ENCODE measurements around the gene MRPL58.

GRCh38 chr17:75069783-75070182 lies 57.3 kb downstream of the MRPL58 start:
- TF ChIP-seq ELK1 (IDR thresholded peaks at IDR 0.05; ENCODE audit: low read depth, low read length) (no peak), CTCF (IDR thresholded peaks at IDR 0.05 in 2 of 3, conservative IDR thresholded peaks at IDR 0.05 in 1 of 3; ENCODE audit: control insufficient read depth in 2 of 3, extremely low read depth in 1 of 3, insufficient read depth in 1 of 3, low read depth in 3 of 3, low read length in 3 of 3) (peak in 2 of 3 experiments; percentile 35 to 50; a peak in 4 of 6 replicates), MLLT1 (IDR thresholded peaks at IDR 0.05) (no peak), STAT3 (IDR thresholded peaks at IDR 0.05; ENCODE audit: low read depth, low read length) (no peak), USF1 (IDR thresholded peaks at IDR 0.05; ENCODE audit: borderline replicate concordance, extremely low read length, insufficient read depth, low read depth, low read length) (no peak), KAT2A (conservative IDR thresholded peaks at IDR 0.05; ENCODE audit: control insufficient read depth, low read depth, low read length) (no peak), MXI1 (IDR thresholded peaks at IDR 0.05; ENCODE audit: low read depth, low read length) (no peak), ATF3 (IDR thresholded peaks at IDR 0.05; ENCODE audit: borderline replicate concordance, extremely low read depth, low read depth, low read length) (no peak), POLR2A (IDR thresholded peaks at IDR 0.05; ENCODE audit: low read depth, low read length) (no peak), RAD21 (IDR thresholded peaks at IDR 0.05; ENCODE audit: insufficient read depth, low read depth, low read length) (0 out of 2 replicates have a peak, but pooled peaks have one; percentile 24), MEF2B (IDR thresholded peaks at IDR 0.05; ENCODE audit: partially characterized antibody, poor library complexity, severe bottlenecking) (no peak), SREBF2 (IDR thresholded peaks at IDR 0.05; ENCODE audit: low read length) (no peak)

Data from GM12878 (cell line).